Activated CD8-positive, alpha-beta T cell treated with anti-CD3 and anti-CD28 coated beads for 36 hours (primary cell): ENCODE data around the gene DDX10. TPM values are rescaled to one million over a fixed set of nuclear protein-coding genes. Genes with fewer than 3 reads are reported as not detected.
"Not testable (repeated sequence)": the region's sequence is repeated elsewhere in the genome, so short reads cannot be mapped to it uniquely, and the experiment has no call there.

Experiments
- ATAC-seq: fragments of 200-7000 bp; cut with Tn5 transposase; one replicate; pipeline ENCODE4 v1.10.0; 2021; ENCODE audit warnings: mild to moderate bottlenecking, moderate library complexity
- CTCF ChIA-PET: fragments of 350-600 bp; sonication (Branson Sonifier 250); formaldehyde crosslinking; loops from one replicate; lab custom pipeline; 2021; ENCODE audit warnings: antibody characterized with exemption; lab: Charles Lee
- POLR2A ChIA-PET: fragments of 350-600 bp; sonication (Branson Sonifier 250); formaldehyde crosslinking; loops from one replicate; lab custom pipeline; 2021; ENCODE audit warnings: antibody characterized with exemption; lab: Charles Lee
- DNase-seq: peaks from one replicate; pipeline ENCODE4 v3.0.0-alpha.2; 2020
- H3K27ac Mint-ChIP-seq: one replicate; pipeline ENCODE4 v1.8.0; 2021; ENCODE audit warnings: mild to moderate bottlenecking, mixed read lengths
- H3K27me3 Mint-ChIP-seq: one replicate; pipeline ENCODE4 v1.8.0; 2021; ENCODE audit warnings: mixed read lengths
- H3K36me3 Mint-ChIP-seq: one replicate; pipeline ENCODE4 v1.8.0; 2021; ENCODE audit warnings: low read depth, mixed read lengths
- H3K4me1 Mint-ChIP-seq: one replicate; pipeline ENCODE4 v1.8.0; 2021; ENCODE audit warnings: low read depth, mixed read lengths
- H3K4me3 Mint-ChIP-seq: one replicate; pipeline ENCODE4 v1.8.0; 2021; ENCODE audit warnings: mild to moderate bottlenecking, moderate library complexity, mixed read lengths
- H3K9me3 Mint-ChIP-seq: one replicate; pipeline ENCODE4 v1.8.0; 2021; ENCODE audit warnings: mixed read lengths
- intact Hi-C: fragments of 100-400 bp; cut with micrococcal nuclease; formaldehyde crosslinking; loops from one replicate; pipeline ENCODE4 v1.10.0; 2022
- total RNA-seq, 2 experiments: library from RNA; stranded (reverse); gene quantifications; one replicate each; pipeline ENCODE4 v1.2.3, GENCODE V29; 2021
- TF ChIP-seq, protein P1 (sequence below): fragments of 200-600 bp; IDR thresholded peaks from one replicate; pipeline ENCODE4 v1.8.0; 2022; ENCODE audit warnings: antibody characterized with exemption, mild to moderate bottlenecking

The DDX10 gene
- total RNA-seq, 2 experiments from 2014 or later: 45.4 to 46.3 TPM

DNA sequence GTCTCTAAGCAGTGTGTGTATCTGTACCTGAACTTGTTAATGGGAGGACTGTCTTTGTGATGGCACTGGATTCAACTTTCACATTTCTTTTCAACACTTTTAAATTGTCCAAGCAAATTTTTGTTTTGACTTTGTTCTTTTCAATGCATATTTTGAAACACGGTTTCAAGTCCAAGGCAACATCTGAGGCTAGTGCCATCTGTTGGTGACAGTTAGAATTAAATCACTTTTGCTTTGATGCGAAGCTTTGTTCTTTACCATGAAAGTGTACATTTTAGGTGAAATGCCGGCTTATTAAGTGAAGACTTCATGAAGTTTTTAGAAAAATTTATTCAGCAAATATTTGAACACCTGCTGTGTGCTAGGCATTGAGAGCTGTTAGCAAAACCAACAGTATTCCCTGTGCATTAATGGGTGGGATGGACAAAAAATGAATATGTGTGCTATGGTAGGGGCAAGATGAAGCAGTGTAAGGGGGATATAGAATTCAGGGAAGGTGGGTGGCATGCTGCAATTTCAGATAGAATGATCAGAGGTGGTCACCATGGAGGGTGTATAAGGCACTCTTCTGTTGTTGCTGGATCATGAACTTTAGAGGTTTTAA is 70.2 kb downstream of the DDX10 start:
- no peaks in the 10 kb centered on the region for H3K27me3 Mint-ChIP-seq
- CTCF ChIA-PET: interaction anchor here (0.7 to 2.6 kb wide), 11 partner anchors 8 to 370 kb away, joined by 3 to 28 read pairs (median 5); no protein-coding TSS in a partner anchor
- H3K27ac Mint-ChIP-seq: no peak overlapping the region
- intact Hi-C loops: loop anchor here (10.0 kb wide), 1 partner anchor 120 kb away; no protein-coding TSS in a partner anchor
- TF ChIP-seq, protein P1, sequence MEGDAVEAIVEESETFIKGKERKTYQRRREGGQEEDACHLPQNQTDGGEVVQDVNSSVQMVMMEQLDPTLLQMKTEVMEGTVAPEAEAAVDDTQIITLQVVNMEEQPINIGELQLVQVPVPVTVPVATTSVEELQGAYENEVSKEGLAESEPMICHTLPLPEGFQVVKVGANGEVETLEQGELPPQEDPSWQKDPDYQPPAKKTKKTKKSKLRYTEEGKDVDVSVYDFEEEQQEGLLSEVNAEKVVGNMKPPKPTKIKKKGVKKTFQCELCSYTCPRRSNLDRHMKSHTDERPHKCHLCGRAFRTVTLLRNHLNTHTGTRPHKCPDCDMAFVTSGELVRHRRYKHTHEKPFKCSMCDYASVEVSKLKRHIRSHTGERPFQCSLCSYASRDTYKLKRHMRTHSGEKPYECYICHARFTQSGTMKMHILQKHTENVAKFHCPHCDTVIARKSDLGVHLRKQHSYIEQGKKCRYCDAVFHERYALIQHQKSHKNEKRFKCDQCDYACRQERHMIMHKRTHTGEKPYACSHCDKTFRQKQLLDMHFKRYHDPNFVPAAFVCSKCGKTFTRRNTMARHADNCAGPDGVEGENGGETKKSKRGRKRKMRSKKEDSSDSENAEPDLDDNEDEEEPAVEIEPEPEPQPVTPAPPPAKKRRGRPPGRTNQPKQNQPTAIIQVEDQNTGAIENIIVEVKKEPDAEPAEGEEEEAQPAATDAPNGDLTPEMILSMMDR: peak; percentile 63
- DNase-seq (peak; percentile 12), ATAC-seq (no peak)
- H3K9me3 Mint-ChIP-seq: peaks cover 1% of the 10 kb centered on the region
- no peak overlapping the region for H3K4me3 Mint-ChIP-seq
- peaks cover 35% of the 10 kb centered on the region for H3K4me1 Mint-ChIP-seq
- POLR2A ChIA-PET: no interaction called here
- peaks cover 50% of the 10 kb centered on the region for H3K36me3 Mint-ChIP-seq

DNA sequence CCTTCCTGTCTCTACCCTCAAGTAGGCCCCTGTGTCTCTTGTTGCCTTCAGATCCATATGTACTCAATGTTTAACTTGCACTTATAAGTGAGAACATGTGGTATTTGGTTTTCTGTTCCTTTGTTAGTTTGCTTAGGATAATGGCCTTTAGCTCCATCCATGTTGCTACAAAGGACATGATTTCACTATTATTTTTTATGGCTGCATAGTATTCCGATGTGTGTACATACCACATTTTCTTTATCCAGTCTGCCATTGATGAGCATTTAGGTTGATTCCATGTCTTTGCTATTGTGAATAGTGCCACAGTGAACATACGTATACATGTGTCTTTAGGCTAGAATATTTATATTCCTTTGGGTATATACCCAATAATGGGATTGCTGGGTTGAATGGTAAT is 75.3 kb downstream of the DDX10 start:
- Mint-ChIP-seq H3K36me3 (peaks cover 46% of the 10 kb centered on the region), H3K9me3 (peaks cover 17% of the 10 kb centered on the region), H3K4me1 (peaks cover 12% of the 10 kb centered on the region)
- H3K4me3 Mint-ChIP-seq, H3K27me3 Mint-ChIP-seq, ATAC-seq, H3K27ac Mint-ChIP-seq, CTCF ChIA-PET, DNase-seq, intact Hi-C loops, POLR2A ChIA-PET: not testable (repeated sequence)

DNA sequence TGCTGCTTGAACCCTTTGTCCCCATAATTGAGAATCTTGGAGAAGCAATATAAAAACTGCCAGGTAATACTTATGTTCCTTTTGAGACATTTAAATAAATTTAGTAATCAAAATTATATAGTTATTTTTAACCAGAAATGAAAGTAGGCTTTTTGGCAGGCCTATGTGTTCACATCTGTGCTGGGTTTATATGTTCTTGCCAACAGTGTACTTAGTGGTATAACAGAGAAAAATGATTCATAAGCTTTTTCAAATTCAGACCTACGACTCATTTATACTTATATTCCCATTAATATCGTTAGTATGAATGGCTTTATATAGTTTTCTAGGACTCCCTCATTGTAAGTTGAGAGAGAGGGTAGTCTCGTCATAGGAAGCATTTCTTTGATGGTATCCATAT is 79.0 kb downstream of the DDX10 start:
- no peak overlapping the region for H3K27ac Mint-ChIP-seq
- ChIA-PET POLR2A (no interaction called here), CTCF (interaction anchor here (1.9 kb wide), 1 partner anchor 10 kb away, joined by 9 read pairs; no protein-coding TSS in a partner anchor)
- TF ChIP-seq, protein P1: no peak
- DNase-seq (no peak), ATAC-seq (no peak)
- H3K9me3 Mint-ChIP-seq: peaks cover 17% of the 10 kb centered on the region
- H3K27me3 Mint-ChIP-seq: no peaks in the 10 kb centered on the region
- intact Hi-C loops: no loop called here
- H3K36me3 Mint-ChIP-seq: peaks cover 36% of the 10 kb centered on the region
- no peak overlapping the region for H3K4me3 Mint-ChIP-seq
- peaks cover 9% of the 10 kb centered on the region for H3K4me1 Mint-ChIP-seq

DNA sequence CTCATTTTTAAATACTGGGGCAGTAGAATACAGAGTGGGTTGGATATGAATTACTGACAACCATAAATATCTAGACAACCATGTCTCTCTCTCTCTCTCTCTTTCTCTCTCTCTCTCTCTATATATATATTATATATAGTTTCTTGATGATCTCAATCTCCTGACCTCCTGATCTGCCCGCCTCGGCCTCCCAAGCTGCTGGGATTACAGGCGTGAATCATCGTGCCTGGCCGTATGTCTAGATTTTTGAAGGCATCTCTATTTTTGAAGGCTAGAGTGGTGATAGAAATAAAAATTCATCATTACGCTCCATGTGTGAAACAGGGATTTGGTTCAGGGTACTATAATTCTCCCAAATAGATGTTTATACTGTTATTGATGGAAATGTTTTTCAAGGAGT is 84.1 kb downstream of the DDX10 start:
- CTCF ChIA-PET: interaction anchor here (2.4 to 4.1 kb wide), 2 partner anchors 9 to 15 kb away, joined by 7 to 28 read pairs; no protein-coding TSS in a partner anchor
- no peak overlapping the region for H3K27ac Mint-ChIP-seq
- no peak for DNase-seq
- peaks cover 16% of the 10 kb centered on the region for H3K36me3 Mint-ChIP-seq
- intact Hi-C loops: no loop called here
- H3K4me1 Mint-ChIP-seq: peaks cover 22% of the 10 kb centered on the region
- H3K4me3 Mint-ChIP-seq: no peak overlapping the region
- no peaks in the 10 kb centered on the region for H3K9me3 Mint-ChIP-seq
- no peaks in the 10 kb centered on the region for H3K27me3 Mint-ChIP-seq
- POLR2A ChIA-PET: no interaction called here
- TF ChIP-seq, protein P1: no peak
- no peak for ATAC-seq

DNA sequence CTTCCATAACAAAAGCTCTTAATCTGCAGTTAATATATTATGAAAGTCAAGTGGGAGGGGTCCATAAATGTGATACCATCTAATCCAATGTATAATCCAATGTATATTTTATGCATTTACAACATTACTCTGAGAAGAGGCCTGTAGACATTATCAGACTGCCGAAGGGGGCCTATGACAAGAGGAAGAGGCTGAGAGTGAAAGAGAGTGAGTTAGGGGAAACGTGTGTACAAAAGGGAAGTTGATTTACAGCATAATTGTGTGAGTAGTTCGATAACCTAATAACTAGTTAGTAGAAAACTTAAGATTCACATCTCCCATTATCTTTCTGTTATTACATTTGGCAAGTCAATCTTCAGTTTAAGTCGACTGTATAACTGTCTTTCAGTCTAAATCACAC is 86.6 kb downstream of the DDX10 start:
- Mint-ChIP-seq H3K4me3 (no peak overlapping the region), H3K27ac (peak overlapping the region; percentile 51), H3K27me3 (no peaks in the 10 kb centered on the region), H3K4me1 (peaks cover 40% of the 10 kb centered on the region), H3K9me3 (no peaks in the 10 kb centered on the region), H3K36me3 (peaks cover 11% of the 10 kb centered on the region)
- intact Hi-C loops: no loop called here
- no peak for DNase-seq
- ChIA-PET CTCF (no interaction called here), POLR2A (no interaction called here)
- TF ChIP-seq, protein P1: no peak
- no peak for ATAC-seq
